ENCODE measurements around the gene DNAJC16. TPM values are rescaled to one million over a fixed set of nuclear protein-coding genes. Genes with fewer than 3 reads are reported as not detected.
"Not testable (repeated sequence)": the region's sequence is repeated elsewhere in the genome, so short reads cannot be mapped to it uniquely, and the experiment has no call there.

Gene DNAJC16
- total RNA-seq, 2 experiments from 2014 or later = 17.3 to 18.1 TPM

GRCh38 chr1:15584489-15585363 is 58.1 kb downstream of the DNAJC16 start, which contains the start of gene AGMAT:
AGMAT (minus strand) TSS chr1:15585051; CDS start chr1:15584967, 84 bp downstream.
- no peaks in the 10 kb centered on the region for H3K27me3 Mint-ChIP-seq
- ChIA-PET CTCF (interaction anchor here (0.6 to 1.2 kb wide), 2 partner anchors 19 to 453 kb away, joined by 3 read pairs; no protein-coding TSS in a partner anchor), POLR2A (interaction anchor here (0.6 to 1.3 kb wide), 6 partner anchors 18 to 100 kb away, joined by 3 to 5 read pairs (median 4); partner anchors contain the start of gene DNAJC16)
- peak within 1 kb of the TSS; percentile 70 for H3K4me3 Mint-ChIP-seq
- no peaks in the 10 kb centered on the region for H3K9me3 Mint-ChIP-seq
- DNase-seq = peak; percentile 63
- H3K4me1 Mint-ChIP-seq = peaks cover 25% of the 10 kb centered on the region
- peaks cover 26% of the 10 kb centered on the region for H3K36me3 Mint-ChIP-seq (ENCODE audit: low read depth)
- peak within 1 kb of the TSS; percentile 75 for H3K27ac Mint-ChIP-seq

DNA sequence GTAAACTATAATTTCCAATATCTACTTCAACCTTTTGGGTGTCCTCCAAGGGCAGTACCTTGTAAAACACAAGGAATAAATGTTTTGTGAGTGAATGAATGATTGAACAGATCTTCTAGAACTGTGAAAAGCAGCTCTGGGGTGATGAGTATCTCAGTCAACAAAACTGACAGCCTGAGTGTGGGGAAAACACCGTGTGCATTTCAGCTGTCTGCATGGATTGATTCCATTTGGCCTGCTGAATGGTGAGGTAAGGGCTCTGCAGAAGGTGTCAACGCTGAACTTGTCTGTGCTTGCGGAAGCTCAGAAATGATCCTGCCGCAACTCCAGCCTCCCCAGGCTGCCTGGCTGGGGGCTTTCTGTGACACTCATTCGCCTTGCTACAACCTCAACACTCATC is 65.6 kb downstream of the DNAJC16 start:
- Mint-ChIP-seq H3K36me3 (ENCODE audit: low read depth) (peaks cover 9% of the 10 kb centered on the region), H3K4me3 (no peak overlapping the region), H3K9me3 (no peaks in the 10 kb centered on the region), H3K27ac (no peak overlapping the region), H3K27me3 (peaks cover 8% of the 10 kb centered on the region), H3K4me1 (no peaks in the 10 kb centered on the region)
- ChIA-PET CTCF (interaction anchor here (1.0 to 3.2 kb wide), 3 partner anchors 12 to 149 kb away, joined by 3 to 7 read pairs (median 4); no protein-coding TSS in a partner anchor), POLR2A (interaction anchor here (1.4 kb wide), 1 partner anchor 25 kb away, joined by 3 read pairs; the partner anchor contains the start of gene DDI2)
- DNase-seq = no peak

- H3K27me3 Mint-ChIP-seq = peaks cover 18% of the 10 kb centered on the region
- no peaks in the 10 kb centered on the region for H3K9me3 Mint-ChIP-seq
- no peak overlapping the region for H3K27ac Mint-ChIP-seq
- no peaks in the 10 kb centered on the region for H3K4me1 Mint-ChIP-seq
- ChIA-PET CTCF (interaction anchor here (0.6 to 1.9 kb wide), 7 partner anchors 33 to 220 kb away, joined by 3 to 8 read pairs (median 4); no protein-coding TSS in a partner anchor), POLR2A (interaction anchor here (1.1 to 1.4 kb wide), 2 partner anchors 22 to 117 kb away, joined by 4 to 5 read pairs; partner anchors contain the start of gene DDI2)
- no peak overlapping the region for H3K4me3 Mint-ChIP-seq
- no peaks in the 10 kb centered on the region for H3K36me3 Mint-ChIP-seq (ENCODE audit: low read depth)
- DNase-seq = no peak
These were observed 69.4 kb downstream of the DNAJC16 start for GRCh38 chr1:15595809-15596617.

- Mint-ChIP-seq H3K4me1 (peaks cover 5% of the 10 kb centered on the region), H3K9me3 (no peaks in the 10 kb centered on the region), H3K27me3 (peaks cover 18% of the 10 kb centered on the region), H3K36me3 (ENCODE audit: low read depth) (no peaks in the 10 kb centered on the region), H3K27ac (no peak overlapping the region), H3K4me3 (no peak overlapping the region)
- ChIA-PET CTCF (interaction anchor here (1.0 kb wide), 1 partner anchor 20 kb away, joined by 4 read pairs; no protein-coding TSS in a partner anchor), POLR2A (no interaction called here)
- no peak for DNase-seq
These were observed 71.8 kb downstream of the DNAJC16 start for GRCh38 chr1:15598436-15598835.

DNA sequence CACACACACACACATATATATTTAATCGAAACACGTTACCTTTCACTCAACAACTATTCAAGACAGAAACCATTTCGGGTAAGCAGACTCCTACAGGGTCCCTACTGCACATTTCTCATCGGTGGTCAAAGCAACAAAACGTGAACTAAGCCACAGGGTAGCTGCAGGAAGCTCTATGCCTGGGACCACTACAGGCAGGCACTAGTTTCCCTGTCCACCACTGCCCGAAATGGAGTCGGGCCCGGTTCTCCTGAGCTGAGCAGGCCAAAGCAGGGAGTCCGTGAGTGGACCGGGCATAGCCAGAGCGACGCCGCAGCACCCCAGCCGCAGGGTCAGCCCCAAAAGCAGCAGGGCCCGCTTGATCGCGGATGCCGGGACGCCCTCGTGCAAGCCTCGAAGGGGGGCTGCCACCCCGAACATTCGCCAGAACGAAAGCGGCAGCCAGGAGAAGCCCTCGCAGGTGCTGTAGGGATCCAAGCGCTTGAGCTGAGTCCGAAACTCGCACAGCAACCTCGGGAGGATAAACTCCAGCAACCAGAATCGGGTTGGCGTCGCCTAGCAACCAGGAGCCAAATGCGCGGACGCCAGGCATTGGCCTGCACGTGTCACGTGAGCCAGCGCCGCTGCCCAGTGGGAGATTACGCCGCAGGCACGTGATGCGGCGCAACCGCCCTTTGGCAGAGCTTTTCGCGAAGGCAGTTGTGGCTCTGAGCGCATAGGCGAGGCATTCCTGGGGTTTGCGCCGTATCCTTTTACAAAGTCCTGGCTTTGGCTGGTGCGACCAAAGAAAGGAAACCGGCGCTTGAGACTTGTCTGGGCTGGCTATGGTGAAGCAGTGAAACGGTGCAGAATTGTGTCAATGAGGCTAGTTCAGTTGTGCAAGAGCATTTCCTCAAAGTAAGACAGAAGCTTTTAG is 76.7 kb downstream of the DNAJC16 start:
- Mint-ChIP-seq H3K4me1 (peaks cover 13% of the 10 kb centered on the region), H3K4me3 (peak overlapping the region; percentile 57), H3K27ac (peak overlapping the region; percentile 9), H3K27me3 (peaks cover 14% of the 10 kb centered on the region), H3K36me3 (ENCODE audit: low read depth) (no peaks in the 10 kb centered on the region), H3K9me3 (peaks cover 4% of the 10 kb centered on the region)
- CTCF ChIA-PET = interaction anchor here (0.8 to 1.4 kb wide), 5 partner anchors 9 to 98 kb away, joined by 3 read pairs; no protein-coding TSS in a partner anchor
- POLR2A ChIA-PET = interaction anchor here (0.6 to 3.9 kb wide), 16 partner anchors 12 to 230 kb away, joined by 3 to 46 read pairs (median 4); partner anchors contain the start of genes AGMAT, DDI2 and DNAJC16
- peak; percentile 95 for DNase-seq

DNA sequence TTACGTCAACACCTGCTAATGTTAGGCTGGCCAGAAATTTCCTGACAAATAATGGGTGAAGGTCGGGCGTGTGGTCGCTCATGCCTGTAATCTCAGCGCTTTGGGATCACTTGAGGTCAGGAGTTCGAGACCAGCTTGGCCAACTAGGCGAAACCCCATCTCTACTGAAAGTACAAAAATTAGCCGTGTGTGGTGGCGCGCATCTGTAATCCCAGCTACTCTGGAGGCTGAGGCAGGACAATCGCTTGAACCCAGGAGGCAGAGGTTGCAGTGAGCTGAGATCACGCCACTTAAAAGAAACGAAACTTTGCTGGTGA is 77.3 kb downstream of the DNAJC16 start:
- not testable (repeated sequence) for H3K36me3 Mint-ChIP-seq (ENCODE audit: low read depth); H3K9me3 Mint-ChIP-seq; DNase-seq
- H3K4me3 Mint-ChIP-seq = peak overlapping the region; percentile 57
- peaks cover 11% of the 10 kb centered on the region for H3K27me3 Mint-ChIP-seq
- H3K27ac Mint-ChIP-seq = peak overlapping the region; percentile 9
- peaks cover 13% of the 10 kb centered on the region for H3K4me1 Mint-ChIP-seq
- POLR2A ChIA-PET = interaction anchor here (0.7 to 3.9 kb wide), 13 partner anchors 12 to 229 kb away, joined by 3 to 46 read pairs (median 4); partner anchors contain the start of genes DDI2 and DNAJC16
- CTCF ChIA-PET = interaction anchor here (1.0 to 1.5 kb wide), 6 partner anchors 10 to 24 kb away, joined by 3 to 6 read pairs (median 3); no protein-coding TSS in a partner anchor

DNA sequence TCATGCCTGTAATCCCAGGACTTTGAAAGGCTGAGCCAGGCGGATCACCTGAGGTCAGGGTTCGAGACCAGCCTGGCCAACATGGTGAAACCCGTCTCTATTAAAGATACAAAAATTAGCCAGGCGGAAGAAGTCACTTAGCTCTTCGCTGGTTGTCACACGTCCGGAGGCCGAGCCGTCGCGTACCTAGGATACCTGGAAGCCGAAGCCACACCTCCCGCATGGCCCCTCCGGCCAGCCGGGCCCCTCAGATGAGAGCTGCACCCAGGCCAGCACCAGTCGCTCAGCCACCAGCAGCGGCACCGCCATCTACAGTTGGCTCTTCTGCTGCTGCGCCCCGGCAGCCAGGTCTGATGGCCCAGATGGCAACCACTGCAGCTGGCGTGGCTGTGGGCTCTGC is 77.8 kb downstream of the DNAJC16 start:
- CTCF ChIA-PET = interaction anchor here (1.4 to 1.5 kb wide), 4 partner anchors 10 to 25 kb away, joined by 3 to 6 read pairs (median 4); no protein-coding TSS in a partner anchor
- not testable (repeated sequence) for DNase-seq; H3K36me3 Mint-ChIP-seq (ENCODE audit: low read depth); H3K27ac Mint-ChIP-seq; H3K4me3 Mint-ChIP-seq; H3K9me3 Mint-ChIP-seq
- peaks cover 11% of the 10 kb centered on the region for H3K27me3 Mint-ChIP-seq
- POLR2A ChIA-PET = interaction anchor here (0.8 to 3.9 kb wide), 8 partner anchors 12 to 229 kb away, joined by 3 to 46 read pairs (median 4); partner anchors contain the start of genes DDI2 and DNAJC16
- peaks cover 13% of the 10 kb centered on the region for H3K4me1 Mint-ChIP-seq

- POLR2A ChIA-PET = interaction anchor here (1.7 to 3.9 kb wide), 2 partner anchors 11 to 92 kb away, joined by 4 to 46 read pairs; partner anchors contain the start of gene DDI2
- peaks cover 4% of the 10 kb centered on the region for H3K9me3 Mint-ChIP-seq
These were observed 79.0 kb downstream of the DNAJC16 start for GRCh38 chr1:15605398-15606383.

GRCh38 chr1:15609631-15610030 is 83.0 kb downstream of the DNAJC16 start:
- Mint-ChIP-seq H3K27ac (no peak overlapping the region), H3K36me3 (ENCODE audit: low read depth) (no peaks in the 10 kb centered on the region), H3K9me3 (no peaks in the 10 kb centered on the region), H3K4me1 (no peaks in the 10 kb centered on the region), H3K4me3 (no peak overlapping the region), H3K27me3 (peaks cover 11% of the 10 kb centered on the region)
- ChIA-PET CTCF (no interaction called here), POLR2A (no interaction called here)
- DNase-seq = no peak

More at GRCh38 chr1:15605398-15606383, 79.0 kb downstream of the DNAJC16 start:
- Mint-ChIP-seq H3K4me1 (peaks cover 13% of the 10 kb centered on the region), H3K4me3 (no peak overlapping the region), H3K27me3 (peaks cover 11% of the 10 kb centered on the region), H3K36me3 (ENCODE audit: low read depth) (no peaks in the 10 kb centered on the region), H3K27ac (no peak overlapping the region)
- CTCF ChIA-PET = interaction anchor here (1.4 to 1.5 kb wide), 2 partner anchors 10 to 13 kb away, joined by 4 to 6 read pairs; no protein-coding TSS in a partner anchor
- DNase-seq = no peak

DNA sequence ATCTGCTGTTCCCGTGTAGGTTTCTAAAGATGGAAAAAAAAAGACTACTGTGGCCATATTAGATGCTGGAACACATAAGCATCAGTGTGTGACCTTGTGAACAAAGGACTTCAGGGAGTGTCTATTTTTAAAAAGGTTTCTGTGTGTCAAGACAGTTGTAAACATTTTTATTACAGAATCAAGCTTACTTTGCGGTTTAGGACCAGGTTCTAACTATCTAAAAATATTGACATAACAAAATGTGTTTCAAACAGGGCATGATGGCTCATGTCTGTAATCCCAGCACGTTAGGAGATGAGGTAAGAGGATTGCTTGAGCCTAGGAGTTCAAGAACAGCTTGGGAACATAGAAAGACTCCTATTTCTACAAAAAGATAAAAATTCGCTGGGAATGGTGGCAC is 83.5 kb downstream of the DNAJC16 start:
- ChIA-PET CTCF (interaction anchor here (0.7 kb wide), 1 partner anchor 541 kb away, joined by 3 read pairs; no protein-coding TSS in a partner anchor), POLR2A (no interaction called here)
- Mint-ChIP-seq H3K4me3 (no peak overlapping the region), H3K27ac (no peak overlapping the region), H3K36me3 (ENCODE audit: low read depth) (no peaks in the 10 kb centered on the region), H3K4me1 (no peaks in the 10 kb centered on the region), H3K9me3 (no peaks in the 10 kb centered on the region), H3K27me3 (peaks cover 11% of the 10 kb centered on the region)
- DNase-seq = no peak
